ENCODE measurements around the gene KCTD6. TPM values are rescaled to one million over a fixed set of nuclear protein-coding genes. Genes with fewer than 3 reads are reported as not detected.
"Not testable (repeated sequence)": the region's sequence is repeated elsewhere in the genome, so short reads cannot be mapped to it uniquely, and the experiment has no call there.

Gene KCTD6
- total RNA-seq, 1 experiment from 2014 or later, result 15.5 TPM

- TF ChIP-seq RORB (CRISPR knock-in tag; IDR thresholded peaks at IDR 0.05), result no peak
Measured at GRCh38 chr3:58526515-58526957, 34.6 kb downstream of the KCTD6 start (continued).

GRCh38 chr3:58527440-58527839, 35.5 kb downstream of the KCTD6 start:
- DNase-seq (ENCODE audit: low spot score); H3K4me3 Mint-ChIP-seq; H3K27me3 Mint-ChIP-seq (ENCODE audit: low read depth); ATAC-seq; H3K27ac Mint-ChIP-seq; H3K9me3 Mint-ChIP-seq; CTCF ChIA-PET; POLR2A ChIA-PET; H3K36me3 Mint-ChIP-seq: not testable (repeated sequence)
- peaks cover 22% of the 10 kb centered on the region for H3K4me1 Mint-ChIP-seq

GRCh38 chr3:58528629-58529028, 36.7 kb downstream of the KCTD6 start:
- Mint-ChIP-seq H3K27ac (no peak overlapping the region), H3K4me3 (no peak overlapping the region), H3K9me3 (no peaks in the 10 kb centered on the region), H3K27me3 (ENCODE audit: low read depth) (no peaks in the 10 kb centered on the region), H3K4me1 (peaks cover 21% of the 10 kb centered on the region), H3K36me3 (no peaks in the 10 kb centered on the region)
- ATAC-seq (no peak), DNase-seq (ENCODE audit: low spot score) (no peak)
- POLR2A ChIA-PET, result no interaction called here
- CTCF ChIA-PET, result interaction anchor here (0.9 to 2.7 kb wide), 13 partner anchors 29 to 341 kb away, joined by 3 to 19 read pairs (median 5); partner anchors contain the start of genes HTD2, KCTD6 and RPP14
- TF ChIP-seq USF2 (CRISPR knock-in tag; IDR thresholded peaks at IDR 0.05), result no peak
- TF ChIP-seq TEAD4 (CRISPR knock-in tag; IDR thresholded peaks at IDR 0.05), result no peak
- TF ChIP-seq FOXP4 (CRISPR knock-in tag; IDR thresholded peaks at IDR 0.05), result no peak
- TF ChIP-seq PREB (CRISPR knock-in tag; IDR thresholded peaks at IDR 0.05; ENCODE audit: borderline replicate concordance), result no peak
- no peak for TF ChIP-seq ZNF532 (CRISPR knock-in tag; IDR thresholded peaks at IDR 0.05; ENCODE audit: borderline replicate concordance)
- no peak for TF ChIP-seq SMAD3 (CRISPR knock-in tag; IDR thresholded peaks at IDR 0.05; ENCODE audit: borderline replicate concordance)
- no peak for TF ChIP-seq ZMAT4 (CRISPR knock-in tag; IDR thresholded peaks at IDR 0.05)
- TF ChIP-seq OVOL2 (CRISPR knock-in tag; IDR thresholded peaks at IDR 0.05; ENCODE audit: borderline replicate concordance), result no peak
- no peak for TF ChIP-seq ZNF121 (CRISPR knock-in tag; IDR thresholded peaks at IDR 0.05)
- no peak for TF ChIP-seq E2F5 (CRISPR knock-in tag; IDR thresholded peaks at IDR 0.05)
- no peak for TF ChIP-seq GRHL2 (CRISPR knock-in tag; IDR thresholded peaks at IDR 0.05; ENCODE audit: insufficient replicate concordance, severe bottlenecking)
- TF ChIP-seq ARID4B (CRISPR knock-in tag; IDR thresholded peaks at IDR 0.05; ENCODE audit: borderline replicate concordance), result no peak
- no peak for TF ChIP-seq SMAD4 (CRISPR knock-in tag; IDR thresholded peaks at IDR 0.05)
- TF ChIP-seq CDX4 (CRISPR knock-in tag; IDR thresholded peaks at IDR 0.05; ENCODE audit: borderline replicate concordance), result no peak
- no peak for TF ChIP-seq ZBTB43 (CRISPR knock-in tag; IDR thresholded peaks at IDR 0.05)
